ENCODE data around the gene BCDIN3D. TPM values are rescaled to one million over a fixed set of nuclear protein-coding genes. Genes with fewer than 3 reads are reported as not detected.
"Not testable (repeated sequence)": the region's sequence is repeated elsewhere in the genome, so short reads cannot be mapped to it uniquely, and the experiment has no call there.

BCDIN3D gene
- total and polyA plus RNA-seq, 3 donors from 2014 or later: 4.9 to 5.8 (median 5.1) TPM

DNA sequence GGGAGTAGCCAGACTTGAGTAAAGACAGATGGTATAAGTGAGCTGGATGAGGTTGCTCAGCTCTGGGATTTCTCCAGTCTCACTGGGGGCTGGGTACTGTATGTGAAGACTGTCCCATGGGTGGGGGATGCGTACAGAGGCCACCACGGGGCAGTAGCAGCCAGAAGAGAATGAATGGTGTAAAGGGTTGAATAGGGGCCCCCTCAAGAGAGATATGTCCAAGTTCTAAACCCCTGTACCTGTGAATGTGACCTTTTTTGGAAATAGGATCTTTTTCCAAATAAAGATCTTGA lies 21.8 kb upstream of the BCDIN3D start:
- intact Hi-C loops (cut with DNase I; ENCODE audit: low total_unique reads): loop anchor here (10.0 kb wide), 2 partner anchors 90 to 200 kb away; partner anchors contain the start of gene AQP2
- Histone ChIP-seq H3K27ac (no peak overlapping the region), H3K4me1 (peaks cover 34% of the 10 kb centered on the region), H3K36me3 (ENCODE audit: low read depth, missing control alignments) (no peaks in the 10 kb centered on the region), H3K4me3 (no peak overlapping the region), H3K27me3 (no peaks in the 10 kb centered on the region), H3K9me3 (no peaks in the 10 kb centered on the region)
- 78 to 94% methylated on average over 2 of the region's 2 CpGs for WGBS, 2 donors
- TF ChIP-seq POLR2A (IDR thresholded peaks at IDR 0.05): no peak
- TF ChIP-seq, protein P1, sequence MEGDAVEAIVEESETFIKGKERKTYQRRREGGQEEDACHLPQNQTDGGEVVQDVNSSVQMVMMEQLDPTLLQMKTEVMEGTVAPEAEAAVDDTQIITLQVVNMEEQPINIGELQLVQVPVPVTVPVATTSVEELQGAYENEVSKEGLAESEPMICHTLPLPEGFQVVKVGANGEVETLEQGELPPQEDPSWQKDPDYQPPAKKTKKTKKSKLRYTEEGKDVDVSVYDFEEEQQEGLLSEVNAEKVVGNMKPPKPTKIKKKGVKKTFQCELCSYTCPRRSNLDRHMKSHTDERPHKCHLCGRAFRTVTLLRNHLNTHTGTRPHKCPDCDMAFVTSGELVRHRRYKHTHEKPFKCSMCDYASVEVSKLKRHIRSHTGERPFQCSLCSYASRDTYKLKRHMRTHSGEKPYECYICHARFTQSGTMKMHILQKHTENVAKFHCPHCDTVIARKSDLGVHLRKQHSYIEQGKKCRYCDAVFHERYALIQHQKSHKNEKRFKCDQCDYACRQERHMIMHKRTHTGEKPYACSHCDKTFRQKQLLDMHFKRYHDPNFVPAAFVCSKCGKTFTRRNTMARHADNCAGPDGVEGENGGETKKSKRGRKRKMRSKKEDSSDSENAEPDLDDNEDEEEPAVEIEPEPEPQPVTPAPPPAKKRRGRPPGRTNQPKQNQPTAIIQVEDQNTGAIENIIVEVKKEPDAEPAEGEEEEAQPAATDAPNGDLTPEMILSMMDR (IDR thresholded peaks at IDR 0.05): no peak
- DNase-seq: no peak

DNA sequence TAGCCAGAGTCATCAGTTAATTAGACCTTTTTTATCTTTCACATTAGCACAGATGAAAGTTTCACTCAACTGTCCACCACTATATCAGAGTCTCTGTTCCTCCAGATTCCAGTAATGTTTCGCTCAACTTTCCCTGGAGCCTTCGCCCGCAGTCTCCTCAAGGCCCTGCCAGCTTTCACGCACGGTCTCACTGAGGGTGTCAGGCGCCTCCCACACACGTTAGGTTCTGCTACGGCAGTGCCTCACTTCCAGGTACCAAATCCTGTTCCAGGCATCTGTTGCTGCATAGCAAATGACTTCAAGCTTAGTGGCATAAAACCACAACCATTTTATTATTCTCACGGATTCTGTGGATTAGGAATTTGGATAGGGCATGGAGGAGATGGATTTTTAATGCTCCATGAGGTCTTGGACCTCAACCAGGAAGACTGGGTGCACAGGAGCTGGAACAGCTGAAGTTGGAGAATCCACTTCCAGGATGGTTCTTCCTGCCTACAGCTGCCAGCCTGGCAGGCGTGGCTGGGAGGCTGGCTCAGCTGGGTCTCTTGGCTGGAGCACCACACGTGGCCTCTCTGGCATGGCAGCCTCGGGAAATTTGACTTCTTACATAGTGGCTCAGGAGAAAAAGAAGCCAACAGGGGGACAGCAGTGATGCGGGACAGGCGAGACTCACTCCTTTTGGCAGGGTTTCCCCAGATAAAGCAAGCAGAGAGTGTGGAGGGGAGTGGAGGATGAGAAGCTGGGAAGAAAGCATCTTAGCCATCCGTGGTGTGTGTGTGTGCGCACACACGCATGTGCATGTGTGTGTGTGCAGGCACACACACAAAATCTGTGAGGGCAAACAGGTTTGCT lies 21.3 kb upstream of the BCDIN3D start:
- intact Hi-C loops (cut with DNase I; ENCODE audit: low total_unique reads): loop anchor here (10.0 kb wide), 2 partner anchors 91 to 201 kb away; partner anchors contain the start of gene AQP2

DNA sequence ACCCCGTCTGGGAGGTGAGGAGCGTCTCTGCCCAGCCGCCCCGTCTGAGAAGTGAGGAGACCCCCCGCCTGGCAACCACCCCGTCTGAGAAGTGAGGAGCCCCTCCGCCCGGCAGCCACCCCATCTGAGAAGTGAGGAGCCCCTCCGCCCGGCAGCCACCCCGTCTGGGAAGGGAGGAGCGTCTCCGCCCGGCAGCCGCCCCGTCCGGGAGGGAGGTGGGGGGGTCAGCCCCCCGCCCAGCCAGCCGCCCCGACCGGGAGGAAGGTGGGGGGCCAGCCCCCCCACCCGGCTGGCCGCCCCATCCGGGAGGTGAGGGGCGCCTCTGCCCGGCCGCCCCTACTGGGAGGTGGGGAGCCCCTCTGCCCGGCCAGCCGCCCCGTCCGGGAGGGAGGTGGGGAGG lies 18.0 kb upstream of the BCDIN3D start:
- 100% methylated on average over 1 of the region's 31 CpGs; no CpG with 5 or more reads in 1 of the 2 donors for WGBS, 2 donors
- H3K4me3 ChIP-seq: peak overlapping the region in 1 of 2 donors; percentile 23
- not testable (repeated sequence) for H3K27ac ChIP-seq; H3K4me1 ChIP-seq; H3K9me3 ChIP-seq; DNase-seq; H3K27me3 ChIP-seq; H3K36me3 ChIP-seq (ENCODE audit: low read depth, missing control alignments)
- intact Hi-C loops (cut with DNase I; ENCODE audit: low total_unique reads): loop anchor here (10.0 kb wide), 2 partner anchors 94 to 204 kb away; partner anchors contain the start of gene AQP2

More for the DNA sequence above, 21.3 kb upstream of the BCDIN3D start:
- Histone ChIP-seq H3K9me3 (no peaks in the 10 kb centered on the region), H3K4me1 (peaks cover 28% of the 10 kb centered on the region), H3K27me3 (no peaks in the 10 kb centered on the region), H3K36me3 (ENCODE audit: low read depth, missing control alignments) (no peaks in the 10 kb centered on the region), H3K4me3 (no peak overlapping the region), H3K27ac (no peak overlapping the region)
- 69 to 70% methylated on average over 17 of the region's 17 CpGs for WGBS, 2 donors
- no peak for TF ChIP-seq POLR2A (IDR thresholded peaks at IDR 0.05)
- TF ChIP-seq, protein P1 (IDR thresholded peaks at IDR 0.05): no peak
- DNase-seq: no peak

DNA sequence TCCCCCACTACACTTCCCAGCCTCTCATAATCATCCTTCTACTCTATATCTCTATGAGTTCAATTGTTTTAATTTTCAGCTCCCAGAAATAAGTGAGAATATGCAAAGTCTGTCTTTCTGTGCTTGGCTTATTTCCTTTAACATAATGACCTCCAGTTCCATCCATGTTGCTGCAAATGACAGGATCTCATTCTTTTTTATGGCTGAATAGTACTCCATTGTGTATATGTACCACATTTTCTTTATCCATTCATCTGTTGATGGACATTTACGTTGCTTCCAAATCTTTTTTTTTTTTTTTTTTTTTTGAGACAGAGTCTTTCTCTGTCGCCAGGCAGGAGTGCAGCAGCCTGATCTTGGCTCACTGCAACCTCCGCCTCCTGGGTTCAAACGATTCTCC lies 13.0 kb upstream of the BCDIN3D start:
- H3K4me3 ChIP-seq; H3K27ac ChIP-seq; H3K9me3 ChIP-seq; H3K4me1 ChIP-seq; H3K27me3 ChIP-seq; intact Hi-C loops (cut with DNase I; ENCODE audit: low total_unique reads); DNase-seq; H3K36me3 ChIP-seq (ENCODE audit: low read depth, missing control alignments): not testable (repeated sequence)
- 88 to 92% methylated on average over 4 of the region's 4 CpGs for WGBS, 2 donors

DNA sequence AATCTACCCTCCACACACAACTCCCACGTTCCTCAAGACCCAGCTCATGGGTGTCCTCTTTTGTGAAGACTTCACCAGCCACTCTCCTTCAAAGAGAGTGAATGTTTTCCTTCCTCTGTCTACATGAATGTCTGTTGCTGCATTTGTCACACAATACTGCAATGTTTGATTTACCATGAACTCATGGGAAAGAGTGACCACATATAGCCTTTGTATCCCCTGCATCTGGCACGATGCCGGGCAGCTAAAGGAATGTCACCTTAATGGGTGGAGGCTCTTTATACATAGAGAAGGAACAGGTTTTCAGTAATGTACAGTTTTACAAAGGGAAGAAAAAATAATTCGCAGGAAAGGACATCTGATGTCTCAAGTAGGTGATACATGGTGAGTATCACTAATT lies 12.1 kb upstream of the BCDIN3D start:
- WGBS, 2 donors: 87 to 97% methylated on average over 4 of the region's 4 CpGs
- Histone ChIP-seq H3K4me3 (no peak overlapping the region), H3K9me3 (no peaks in the 10 kb centered on the region), H3K36me3 (ENCODE audit: low read depth, missing control alignments) (no peaks in the 10 kb centered on the region), H3K27ac (no peak overlapping the region), H3K27me3 (no peaks in the 10 kb centered on the region), H3K4me1 (no peaks in the 10 kb centered on the region)
- intact Hi-C loops (cut with DNase I; ENCODE audit: low total_unique reads): no loop called here
- no peak for TF ChIP-seq POLR2A (IDR thresholded peaks at IDR 0.05)
- TF ChIP-seq, protein P1 (IDR thresholded peaks at IDR 0.05): no peak
- no peak for DNase-seq

DNA sequence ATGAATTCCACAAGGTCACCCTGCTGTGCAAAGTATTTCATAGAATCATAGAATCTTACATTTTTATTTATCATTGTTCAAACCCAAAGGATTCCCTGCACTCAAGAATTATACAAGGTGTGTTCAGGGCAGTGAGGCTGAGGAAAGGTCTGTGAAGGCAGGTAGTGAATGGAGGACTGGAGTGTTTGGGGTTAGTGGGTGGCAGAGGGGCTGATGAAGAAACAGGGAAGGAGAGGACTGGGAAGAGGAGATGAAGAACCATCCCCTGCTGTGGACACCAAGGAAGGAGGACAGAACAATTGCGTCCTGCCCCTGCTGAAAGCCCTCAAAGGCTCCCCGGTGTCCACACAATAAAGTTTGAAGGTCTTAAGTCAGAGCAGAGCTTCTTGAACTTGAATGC lies 10.8 kb upstream of the BCDIN3D start:
- no peaks in the 10 kb centered on the region for H3K4me1 ChIP-seq
- no peaks in the 10 kb centered on the region for H3K27me3 ChIP-seq
- no peak overlapping the region for H3K27ac ChIP-seq
- no peaks in the 10 kb centered on the region for H3K9me3 ChIP-seq
- no peak for DNase-seq
- 84 to 85% methylated on average over 2 of the region's 2 CpGs for WGBS, 2 donors
- H3K4me3 ChIP-seq: no peak overlapping the region
- no peaks in the 10 kb centered on the region for H3K36me3 ChIP-seq (ENCODE audit: low read depth, missing control alignments)
- TF ChIP-seq, protein P1 (IDR thresholded peaks at IDR 0.05): no peak
- no peak for TF ChIP-seq POLR2A (IDR thresholded peaks at IDR 0.05)
- intact Hi-C loops (cut with DNase I; ENCODE audit: low total_unique reads): no loop called here
